ENCODE data around the gene BMPR1B. TPM values are rescaled to one million over a fixed set of nuclear protein-coding genes. Genes with fewer than 3 reads are reported as not detected.

The BMPR1B gene
- total RNA-seq, 1 experiment from 2014 or later: 0.03 TPM

DNA sequence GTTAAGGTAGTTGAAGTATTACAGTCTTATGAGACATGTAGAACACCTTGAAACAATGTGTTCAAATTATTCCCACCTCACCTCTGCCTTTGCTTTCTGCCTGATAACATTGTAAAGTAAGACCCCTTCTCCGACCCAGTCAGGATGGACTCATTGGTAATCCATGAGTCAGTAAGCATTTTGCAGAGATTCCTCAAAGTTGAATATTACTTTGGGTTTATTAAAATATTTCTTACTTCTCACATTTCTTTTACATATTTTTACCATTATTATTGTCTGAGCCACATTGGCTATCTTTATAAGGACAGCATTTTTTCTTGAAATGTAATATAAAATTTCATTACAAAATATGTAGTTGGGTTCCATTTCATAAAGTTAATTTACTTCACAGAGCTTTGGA lies 201.6 kb downstream of the BMPR1B start:
- no peak for DNase-seq (ENCODE audit: low spot score)

- no peak for DNase-seq (ENCODE audit: low spot score)
Measured at GRCh38 chr4:94960708-94961107, 203.0 kb downstream of the BMPR1B start.

GRCh38 chr4:94961420-94961819 lies 203.7 kb downstream of the BMPR1B start:
- DNase-seq (ENCODE audit: low spot score): no peak

DNA sequence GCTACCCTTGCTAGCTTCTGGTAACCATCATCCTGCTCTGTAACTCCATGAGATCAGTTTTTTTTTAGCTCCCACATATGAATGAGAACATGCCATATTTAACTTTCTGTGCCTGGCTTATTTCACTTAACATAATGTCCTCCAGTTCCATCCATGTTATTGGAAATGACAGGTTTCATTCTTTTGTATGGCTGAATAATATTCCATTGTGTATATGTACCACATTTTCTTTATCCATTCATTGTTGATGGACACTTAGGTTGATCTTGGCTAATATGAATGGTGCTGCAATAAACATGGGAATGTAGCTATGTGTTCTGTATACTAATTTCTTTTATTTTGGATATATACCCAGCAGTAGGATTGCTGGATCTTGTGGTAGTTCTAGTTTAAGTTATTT lies 204.7 kb downstream of the BMPR1B start:
- DNase-seq (ENCODE audit: low spot score): no peak

DNA sequence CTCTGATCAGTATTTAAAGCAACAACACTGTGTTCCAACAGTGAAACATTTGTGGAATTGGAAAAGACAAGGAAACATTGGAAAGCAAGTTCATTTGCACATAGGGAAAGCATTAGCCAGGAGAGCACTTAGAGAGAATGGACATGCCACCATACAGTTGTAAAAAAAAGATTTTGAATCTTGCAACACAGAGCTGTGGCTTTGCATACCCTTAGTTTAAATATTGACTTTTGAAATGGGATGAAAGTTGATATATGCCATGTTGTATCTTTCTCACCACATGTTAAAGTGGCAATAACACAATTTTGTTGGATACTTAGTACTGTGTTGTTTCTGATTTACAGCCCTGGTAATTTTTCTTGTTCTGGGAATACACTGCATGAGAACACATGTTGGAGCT lies 208.1 kb downstream of the BMPR1B start:
- no peak for DNase-seq (ENCODE audit: low spot score)

DNA sequence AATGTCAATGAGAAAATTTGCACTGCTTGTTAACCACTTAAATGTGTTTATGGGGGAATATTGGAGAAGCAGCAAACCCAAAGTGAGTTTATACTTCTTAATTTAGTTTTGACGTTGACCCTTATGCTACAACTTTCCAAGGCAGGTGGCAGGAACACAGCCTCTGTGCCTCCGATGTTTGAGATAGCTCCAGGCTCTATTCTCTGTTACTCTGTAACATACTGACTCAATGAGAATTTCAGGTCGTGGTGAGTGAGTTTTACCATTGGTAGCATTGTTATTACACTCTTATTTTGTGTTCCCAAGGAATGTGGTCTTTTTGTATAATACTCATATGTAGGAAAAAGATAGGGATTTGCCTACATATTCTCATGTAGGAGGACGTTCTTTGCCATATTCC lies 210.7 kb downstream of the BMPR1B start:
- no peak for DNase-seq (ENCODE audit: low spot score)

- DNase-seq (ENCODE audit: low spot score): no peak
Measured at GRCh38 chr4:94970650-94971049, 212.9 kb downstream of the BMPR1B start.

- no peak for DNase-seq (ENCODE audit: low spot score)
Measured at GRCh38 chr4:94974773-94975172, 217.0 kb downstream of the BMPR1B start.

GRCh38 chr4:94976371-94977011 lies 218.7 kb downstream of the BMPR1B start:
- no peak for DNase-seq (ENCODE audit: low spot score)

DNA sequence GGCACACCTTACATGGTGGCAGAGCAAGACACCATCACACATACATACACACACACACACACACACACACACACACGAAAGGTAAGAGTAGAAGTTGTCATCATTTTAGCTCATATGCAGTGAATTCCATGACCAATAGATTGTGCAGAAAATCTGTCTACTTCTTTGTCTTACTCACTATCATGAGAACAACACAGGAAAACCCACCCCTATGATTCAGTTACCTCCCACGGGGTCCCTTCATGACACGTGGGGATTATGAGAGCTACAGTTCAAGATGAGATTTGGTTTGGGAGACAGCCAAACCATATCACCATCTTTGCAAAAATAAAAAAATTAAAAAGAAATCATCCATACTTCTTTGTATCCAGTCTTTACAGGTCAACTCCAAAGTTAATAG lies 221.1 kb downstream of the BMPR1B start:
- no peak for DNase-seq (ENCODE audit: low spot score)

DNA sequence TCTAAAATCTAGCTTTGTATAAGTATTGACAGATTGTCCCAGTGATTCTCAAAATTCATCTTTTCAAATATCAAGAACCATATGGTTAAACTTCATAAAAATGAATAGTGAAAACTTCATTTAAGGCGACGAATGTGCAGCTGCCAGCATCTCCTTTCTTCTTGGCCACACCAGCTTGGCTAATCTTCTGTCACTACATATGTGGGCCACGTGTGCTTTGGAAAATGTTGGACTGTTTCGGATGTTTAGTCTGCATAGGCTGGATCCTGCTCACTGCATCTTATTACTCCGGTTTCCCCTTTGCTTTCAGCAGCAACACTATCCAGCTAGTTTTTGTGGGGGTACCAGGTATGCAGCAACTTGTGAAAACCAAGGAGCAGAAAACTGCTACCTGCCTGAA lies 221.9 kb downstream of the BMPR1B start:
- no peak for DNase-seq (ENCODE audit: low spot score)

DNA sequence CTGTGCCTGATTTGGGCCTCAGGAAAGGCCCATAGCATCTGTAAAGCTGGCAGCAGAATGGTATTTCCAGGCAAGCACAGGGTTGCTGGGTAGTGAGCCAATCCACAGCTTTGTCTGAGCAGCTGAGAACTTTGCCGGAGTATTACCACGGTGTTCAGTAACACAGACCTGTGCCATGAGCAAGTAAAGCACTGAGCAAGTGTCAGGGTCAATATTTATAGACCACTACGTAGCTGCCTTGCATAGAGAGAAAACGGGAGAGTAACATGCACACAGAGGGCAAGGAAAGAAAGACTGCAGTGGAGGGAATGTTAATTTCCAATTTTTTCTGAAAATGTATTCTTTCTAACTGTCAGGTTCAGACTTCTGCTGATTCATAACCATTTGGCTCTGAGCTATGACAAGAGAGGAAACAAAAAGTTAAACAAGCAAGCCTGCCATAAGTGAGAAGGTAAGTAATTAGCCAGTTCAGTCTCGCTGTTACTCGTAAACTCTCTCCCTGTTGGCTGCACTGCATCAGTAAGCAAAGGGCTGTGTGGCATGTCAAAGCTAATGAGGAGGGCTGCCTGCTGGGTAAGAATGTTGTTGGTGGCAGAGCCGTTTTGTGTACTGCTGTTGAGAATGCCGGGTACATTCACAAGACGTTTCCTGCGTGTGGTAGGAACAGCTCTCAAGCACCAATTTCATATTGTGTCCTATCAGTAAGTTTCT lies 238.1 kb downstream of the BMPR1B start:
- DNase-seq (ENCODE audit: low spot score): no peak

- no peak for DNase-seq (ENCODE audit: low spot score)
Measured at GRCh38 chr4:95000076-95000648, 242.4 kb downstream of the BMPR1B start.

- no peak for DNase-seq (ENCODE audit: low spot score)
Measured at GRCh38 chr4:95004912-95005311, 247.2 kb downstream of the BMPR1B start.

- no peak for DNase-seq (ENCODE audit: low spot score)
Measured at GRCh38 chr4:95007998-95008397, 250.2 kb downstream of the BMPR1B start.

DNA sequence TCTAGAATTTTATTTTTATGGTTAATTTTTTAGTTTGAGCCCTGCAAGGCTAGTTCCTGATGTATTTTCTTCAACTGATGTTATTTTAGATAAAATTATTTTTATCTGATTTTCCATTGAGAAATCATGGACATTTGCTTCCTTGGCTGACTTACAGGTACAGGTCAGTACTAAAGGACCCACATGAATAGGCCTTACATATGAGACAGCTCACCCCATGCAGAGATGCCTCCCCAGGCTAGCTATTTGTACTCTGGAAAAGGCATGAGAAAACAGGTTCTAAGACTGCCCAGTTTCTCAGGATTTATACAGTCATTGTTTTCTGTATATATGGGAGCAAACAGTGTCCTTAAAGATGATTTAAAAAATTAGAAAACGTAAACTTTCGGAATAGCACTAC lies 255.5 kb downstream of the BMPR1B start:
- DNase-seq (ENCODE audit: low spot score): no peak

DNA sequence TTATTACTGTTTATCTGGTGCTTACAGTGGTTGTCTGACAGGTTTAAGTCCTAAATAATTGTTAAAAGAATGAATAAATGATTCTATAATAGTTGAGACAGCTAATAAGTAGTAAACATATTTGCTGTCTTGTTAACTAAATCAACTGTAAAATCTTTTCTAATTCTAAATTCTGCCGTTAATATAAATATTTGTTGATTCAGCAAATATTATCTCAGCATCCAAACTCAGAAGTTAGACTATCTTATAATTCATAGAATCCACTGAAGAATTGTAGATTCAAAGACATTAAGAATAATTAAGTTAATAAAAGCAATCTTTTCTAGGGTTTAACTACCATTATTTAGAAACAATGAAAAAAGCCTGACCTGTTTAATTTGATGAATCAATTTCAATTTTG lies 256.3 kb downstream of the BMPR1B start:
- no peak for DNase-seq (ENCODE audit: low spot score)

DNA sequence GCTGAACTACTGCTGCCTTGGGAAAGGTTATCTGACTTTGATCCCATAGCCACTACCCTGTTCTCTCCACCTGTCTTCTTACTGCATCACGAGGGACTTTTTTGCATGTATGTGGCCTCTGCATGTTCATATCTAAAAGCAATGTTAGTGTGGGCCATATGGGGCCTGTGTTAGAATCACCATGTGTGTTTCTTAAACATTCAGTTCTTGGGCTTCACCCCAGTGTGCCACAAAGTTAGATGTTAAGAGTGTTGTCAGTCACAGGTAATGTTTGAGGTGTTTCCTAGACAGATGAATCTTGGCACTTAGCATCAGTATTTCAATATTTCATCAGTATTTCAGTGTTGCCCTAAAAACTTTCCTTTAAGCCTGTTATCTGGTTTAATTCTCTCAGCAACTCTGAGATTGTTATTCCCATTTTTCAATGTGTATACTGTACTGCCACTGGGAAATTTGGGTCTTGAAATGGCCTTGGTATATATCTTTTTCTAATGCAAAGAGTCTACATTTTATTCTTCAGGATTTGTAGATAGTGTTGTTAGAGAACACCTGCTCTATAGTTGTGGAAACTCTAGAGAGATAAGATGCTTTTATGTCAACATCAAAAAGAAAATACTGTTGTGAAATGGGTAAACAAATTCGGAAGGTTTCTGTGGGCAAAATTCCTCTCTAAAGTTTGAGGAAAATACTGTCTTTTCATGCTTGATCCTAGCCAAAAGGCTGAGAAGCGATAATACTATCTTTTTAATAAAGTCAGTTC lies 259.7 kb downstream of the BMPR1B start:
- DNase-seq (ENCODE audit: low spot score): no peak

- DNase-seq (ENCODE audit: low spot score): no peak
Measured at GRCh38 chr4:95018785-95019184, 261.0 kb downstream of the BMPR1B start.

DNA sequence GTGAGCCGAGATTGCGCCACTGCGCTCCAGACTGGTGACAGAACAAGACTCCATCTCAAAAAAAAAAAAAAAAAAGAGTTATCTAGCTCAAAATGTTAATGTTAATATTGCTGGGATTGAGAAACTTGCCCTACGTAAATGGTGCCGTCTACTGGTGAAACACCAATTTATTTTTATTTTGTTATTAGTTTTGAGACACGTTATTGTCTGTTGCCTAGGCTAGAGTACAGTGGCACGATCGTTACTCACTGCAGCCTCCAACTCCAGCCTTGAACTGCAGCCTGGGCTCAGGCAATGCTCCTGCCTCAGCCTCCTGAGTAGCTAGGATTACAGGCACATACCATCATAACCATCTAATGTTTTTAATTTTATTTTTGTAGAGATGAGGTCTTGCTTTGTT lies 262.8 kb downstream of the BMPR1B start:
- DNase-seq (ENCODE audit: low spot score): no peak

DNA sequence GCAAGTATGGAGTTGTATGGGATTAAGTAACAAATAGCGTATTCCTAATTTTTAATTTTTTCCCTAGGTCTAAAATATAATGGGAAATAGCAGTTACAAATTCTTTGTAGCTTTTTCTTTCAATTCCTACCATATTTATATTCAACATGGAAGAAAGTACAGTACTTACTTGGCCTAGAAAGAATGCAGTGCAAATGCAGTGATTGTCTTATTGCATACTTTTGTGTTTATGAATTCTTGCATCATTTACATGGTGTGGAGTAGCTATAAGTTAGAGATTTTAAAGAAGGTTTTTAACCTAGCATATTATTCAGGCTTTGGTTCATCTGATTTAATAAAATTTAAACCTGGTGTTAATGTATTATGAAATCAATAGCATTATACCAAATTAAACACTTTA lies 263.3 kb downstream of the BMPR1B start:
- DNase-seq (ENCODE audit: low spot score): no peak

GRCh38 chr4:95023110-95023509 lies 265.4 kb downstream of the BMPR1B start:
- DNase-seq (ENCODE audit: low spot score): no peak
